Measurements from ENCODE around the gene SAMD4B. TPM values are rescaled to one million over a fixed set of nuclear protein-coding genes. Genes with fewer than 3 reads are reported as not detected.

Gene SAMD4B
- total and polyA plus RNA-seq, 4 donors: 77.6 to 103 (median 86.8) TPM

GRCh38 chr19:39299404-39299803 lies 42.8 kb upstream of the SAMD4B start:
- H3K4me3 ChIP-seq: no peak overlapping the region
- no peak overlapping the region for H3K27ac ChIP-seq (ENCODE audit: low read depth in 1 of 2, low read length in 1 of 2)
- no peak for ATAC-seq (ENCODE audit: insufficient read depth, low FRiP score)
- no peak for TF ChIP-seq CTCF (IDR thresholded peaks at IDR 0.05; ENCODE audit: control extremely low read depth, extremely low read depth)
- no peaks in the 10 kb centered on the region for H3K36me3 ChIP-seq (ENCODE audit: control insufficient read depth in 4 of 4, insufficient read depth in 4 of 4, low read length in 4 of 4)
- H3K9me3 ChIP-seq (ENCODE audit: control insufficient read depth in 4 of 4, insufficient read depth in 3 of 4, low read length in 3 of 4): peaks cover 0 to 1% (median 0%) of the 10 kb centered on the region in 4 donors
- DNase-seq: no peak
- H3K9ac ChIP-seq (ENCODE audit: insufficient read depth in 1 of 2, low read length in 2 of 2): no peak overlapping the region
- H3K27me3 ChIP-seq (ENCODE audit: control insufficient read depth in 3 of 3, insufficient read depth in 3 of 3, low read length in 2 of 3): peaks cover 0 to 5% (median 0%) of the 10 kb centered on the region in 3 donors
- H3K4me1 ChIP-seq (ENCODE audit: control insufficient read depth in 5 of 5, insufficient read depth in 5 of 5, low read length in 5 of 5): peaks cover 0 to 4% (median 0%) of the 10 kb centered on the region in 5 donors
- 86 to 92% methylated on average over 9 of the region's 9 CpGs for WGBS, 2 donors

GRCh38 chr19:39299832-39300231 lies 42.4 kb upstream of the SAMD4B start:
- no peak overlapping the region for H3K27ac ChIP-seq (ENCODE audit: low read depth in 1 of 2, low read length in 1 of 2)
- DNase-seq: no peak
- H3K27me3 ChIP-seq (ENCODE audit: control insufficient read depth in 3 of 3, insufficient read depth in 3 of 3, low read length in 2 of 3): peaks cover 0 to 8% (median 3%) of the 10 kb centered on the region in 3 donors
- 92 to 95% methylated on average over 10 of the region's 10 CpGs for WGBS, 2 donors
- H3K4me3 ChIP-seq: no peak overlapping the region
- H3K36me3 ChIP-seq (ENCODE audit: control insufficient read depth in 4 of 4, insufficient read depth in 4 of 4, low read length in 4 of 4): no peaks in the 10 kb centered on the region
- no peak overlapping the region for H3K9ac ChIP-seq (ENCODE audit: insufficient read depth in 1 of 2, low read length in 2 of 2)
- no peak for TF ChIP-seq CTCF (IDR thresholded peaks at IDR 0.05; ENCODE audit: control extremely low read depth, extremely low read depth)
- ATAC-seq (ENCODE audit: insufficient read depth, low FRiP score): no peak
- H3K9me3 ChIP-seq (ENCODE audit: control insufficient read depth in 4 of 4, insufficient read depth in 3 of 4, low read length in 3 of 4): peaks cover 0 to 1% (median 0%) of the 10 kb centered on the region in 4 donors
- H3K4me1 ChIP-seq (ENCODE audit: control insufficient read depth in 5 of 5, insufficient read depth in 5 of 5, low read length in 5 of 5): peaks cover 0 to 4% (median 0%) of the 10 kb centered on the region in 5 donors

GRCh38 chr19:39301021-39301420 lies 41.2 kb upstream of the SAMD4B start:
- H3K36me3 ChIP-seq (ENCODE audit: control insufficient read depth in 4 of 4, insufficient read depth in 4 of 4, low read length in 4 of 4): no peaks in the 10 kb centered on the region
- H3K27me3 ChIP-seq (ENCODE audit: control insufficient read depth in 3 of 3, insufficient read depth in 3 of 3, low read length in 2 of 3): peaks cover 0 to 19% (median 15%) of the 10 kb centered on the region in 3 donors
- H3K9ac ChIP-seq (ENCODE audit: insufficient read depth in 1 of 2, low read length in 2 of 2): no peak overlapping the region
- no peak for DNase-seq
- no peak for TF ChIP-seq CTCF (IDR thresholded peaks at IDR 0.05; ENCODE audit: control extremely low read depth, extremely low read depth)
- no peak overlapping the region for H3K4me3 ChIP-seq
- peaks cover 0 to 4% (median 0%) of the 10 kb centered on the region in 5 donors for H3K4me1 ChIP-seq (ENCODE audit: control insufficient read depth in 5 of 5, insufficient read depth in 5 of 5, low read length in 5 of 5)
- H3K9me3 ChIP-seq (ENCODE audit: control insufficient read depth in 4 of 4, insufficient read depth in 3 of 4, low read length in 3 of 4): peaks cover 0 to 1% (median 0%) of the 10 kb centered on the region in 4 donors
- no peak for ATAC-seq (ENCODE audit: insufficient read depth, low FRiP score)
- 87 to 88% methylated on average over 4 of the region's 4 CpGs for WGBS, 2 donors
- no peak overlapping the region for H3K27ac ChIP-seq (ENCODE audit: low read depth in 1 of 2, low read length in 1 of 2)

- Histone ChIP-seq H3K36me3 (ENCODE audit: control insufficient read depth in 4 of 4, insufficient read depth in 4 of 4, low read length in 4 of 4) (no peaks in the 10 kb centered on the region), H3K9me3 (ENCODE audit: control insufficient read depth in 4 of 4, insufficient read depth in 3 of 4, low read length in 3 of 4) (no peaks in the 10 kb centered on the region), H3K9ac (ENCODE audit: insufficient read depth in 1 of 2, low read length in 2 of 2) (no peak overlapping the region), H3K4me1 (ENCODE audit: control insufficient read depth in 5 of 5, insufficient read depth in 5 of 5, low read length in 5 of 5) (peaks cover 0 to 4% (median 0%) of the 10 kb centered on the region in 5 donors), H3K27me3 (ENCODE audit: control insufficient read depth in 3 of 3, insufficient read depth in 3 of 3, low read length in 2 of 3) (peaks cover 0 to 24% (median 21%) of the 10 kb centered on the region in 3 donors), H3K27ac (ENCODE audit: low read depth in 1 of 2, low read length in 1 of 2) (no peak overlapping the region), H3K4me3 (no peak overlapping the region)
- no peak for ATAC-seq (ENCODE audit: insufficient read depth, low FRiP score)
- no peak for TF ChIP-seq CTCF (IDR thresholded peaks at IDR 0.05; ENCODE audit: control extremely low read depth, extremely low read depth)
- DNase-seq: no peak
- 81 to 88% methylated on average over 3 of the region's 3 CpGs for WGBS, 2 donors
Measured at GRCh38 chr19:39301562-39301961, 40.7 kb upstream of the SAMD4B start.
